Bronchial epithelial cell (primary cell): ENCODE measurements around the gene GRAMD1A. TPM values are rescaled to one million over a fixed set of nuclear protein-coding genes. Genes with fewer than 3 reads are reported as not detected.
A peak's percentile ranks its signal among the peaks of the same experiment; 100 is the strongest.

Experiments
- DNase-seq: peaks from one replicate; pipeline ENCODE4 v3.0.0-alpha.2; 2010; ENCODE audit warnings: low read depth
- FAIRE-seq: peaks from 2 replicates; lab custom pipeline; 2011; peaks lifted over from hg19 to GRCh38; lab: Jason Lieb, UNC
- H3K27me3 ChIP-seq: 2 replicates; pipeline ENCODE4 v1.5.1; 2011; ENCODE audit warnings: low read length; ENCODE audit not compliant: control insufficient read depth, insufficient read depth
- H3K36me3 ChIP-seq: 2 replicates; pipeline ENCODE4 v1.5.1; 2011; ENCODE audit warnings: low read length; ENCODE audit not compliant: control insufficient read depth, insufficient read depth
- H3K4me3 ChIP-seq: 2 replicates; pipeline ENCODE4 v1.5.1; 2011; ENCODE audit warnings: mild to moderate bottlenecking, low read depth, low read length, control low read depth
- CTCF ChIP-seq: IDR thresholded peaks from 2 replicates; pipeline ENCODE4 v1.5.1; 2011; ENCODE audit warnings: mild to moderate bottlenecking, moderate library complexity, low read length, control low read depth, inconsistent platforms; ENCODE audit not compliant: insufficient read depth, severe bottlenecking
- total RNA-seq: library from RNA; depleted of rRNA; stranded (reverse); fragments of >200 nt; gene quantifications from 2 replicates; pipeline ENCODE4 v1.2.1, GENCODE V29; 2014

GRAMD1A gene
- total RNA-seq, 1 donor from 2014 or later, result 7.9 TPM

DNA sequence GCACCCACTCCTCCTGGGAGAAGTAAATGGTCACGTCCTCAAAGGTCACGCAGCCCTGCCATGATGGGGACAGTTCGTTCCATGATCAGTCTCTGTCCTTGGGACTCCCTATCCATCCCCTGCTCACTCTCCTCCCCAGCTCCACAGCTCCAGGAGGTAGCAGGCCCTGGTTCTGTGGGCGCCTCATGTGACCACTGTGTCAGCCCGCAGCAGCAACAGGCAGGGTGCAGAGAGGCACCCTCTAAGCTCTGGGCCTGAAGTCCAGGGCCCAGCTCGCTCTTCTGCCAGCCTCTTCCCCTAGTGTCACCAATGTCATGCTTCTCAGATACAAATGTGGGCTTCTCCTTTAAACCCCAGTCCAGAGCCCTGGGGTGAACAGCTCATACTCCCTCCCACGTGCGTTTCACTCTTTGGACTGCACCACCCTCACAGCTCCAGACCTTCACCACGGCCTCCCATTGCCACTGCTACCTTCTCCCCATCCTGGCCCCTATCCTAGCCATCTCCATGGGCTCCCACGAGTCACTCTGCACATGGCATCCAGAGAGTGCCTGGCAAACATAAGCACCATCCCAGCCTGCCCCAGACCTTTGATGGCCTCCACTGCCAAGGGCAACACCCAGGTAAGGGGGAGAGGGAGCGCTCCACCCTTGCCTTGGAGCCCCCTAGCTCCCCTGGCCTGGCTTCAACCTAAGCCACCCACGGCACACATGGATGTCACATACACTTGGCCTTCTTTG, 39.0 kb upstream of the GRAMD1A start:
- Histone ChIP-seq H3K4me3 (no peak overlapping the region), H3K27me3 (no peaks in the 10 kb centered on the region), H3K36me3 (peaks cover 8% of the 10 kb centered on the region)
- FAIRE-seq (no peak), DNase-seq (no peak)
- no peak for TF ChIP-seq CTCF

DNA sequence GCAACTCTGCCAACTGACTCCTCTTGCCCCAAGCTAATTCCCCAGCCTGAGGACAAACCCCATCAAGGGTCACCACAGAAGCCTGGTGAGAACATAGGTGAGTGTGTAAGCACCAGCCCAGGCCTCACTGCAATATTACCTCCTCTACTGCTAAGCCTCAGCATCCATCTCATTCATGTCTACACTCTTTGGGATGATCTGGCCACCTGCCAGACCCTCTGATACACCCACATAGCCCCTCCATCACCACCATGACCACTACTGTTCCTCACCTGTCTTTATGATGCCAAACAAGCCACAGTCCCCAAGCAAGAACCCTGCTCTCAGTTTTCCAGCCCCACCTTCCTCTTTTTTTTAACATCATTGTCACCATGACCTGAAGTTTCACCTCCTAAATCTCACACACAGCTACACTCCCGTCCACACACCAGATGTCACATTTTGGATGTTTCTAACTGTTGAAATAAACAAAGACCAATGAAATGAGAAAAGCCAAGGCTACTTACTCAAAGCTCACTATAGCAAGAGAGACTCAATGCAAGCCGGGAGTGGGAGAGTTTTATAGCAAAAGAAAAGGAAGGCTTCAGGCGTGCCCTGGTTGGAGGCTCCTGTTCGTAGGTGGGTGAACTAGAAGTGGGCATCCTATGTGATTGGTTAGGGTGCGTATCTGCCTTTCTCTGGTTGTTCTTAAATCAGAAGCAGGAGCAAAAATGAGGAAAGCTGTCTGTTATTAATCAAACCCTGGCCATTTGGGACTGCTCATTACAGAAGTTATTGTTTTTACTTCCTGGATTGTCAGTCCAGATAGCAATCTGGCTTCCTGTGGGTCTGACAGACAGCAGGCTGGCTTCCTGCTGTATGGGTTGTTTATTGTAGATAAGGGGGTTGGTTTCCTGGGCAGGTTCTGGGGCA, 38.1 kb upstream of the GRAMD1A start:
- no peak for DNase-seq
- Histone ChIP-seq H3K4me3 (no peak overlapping the region), H3K27me3 (no peaks in the 10 kb centered on the region), H3K36me3 (peaks cover 8% of the 10 kb centered on the region)
- no peak for FAIRE-seq
- no peak for TF ChIP-seq CTCF

GRCh38 chr19:34962687-34963572, 37.2 kb upstream of the GRAMD1A start:
- Histone ChIP-seq H3K4me3 (peak overlapping the region; percentile 67), H3K27me3 (no peaks in the 10 kb centered on the region), H3K36me3 (peaks cover 8% of the 10 kb centered on the region)
- DNase-seq (no peak), FAIRE-seq (no peak)
- no peak for TF ChIP-seq CTCF

DNA sequence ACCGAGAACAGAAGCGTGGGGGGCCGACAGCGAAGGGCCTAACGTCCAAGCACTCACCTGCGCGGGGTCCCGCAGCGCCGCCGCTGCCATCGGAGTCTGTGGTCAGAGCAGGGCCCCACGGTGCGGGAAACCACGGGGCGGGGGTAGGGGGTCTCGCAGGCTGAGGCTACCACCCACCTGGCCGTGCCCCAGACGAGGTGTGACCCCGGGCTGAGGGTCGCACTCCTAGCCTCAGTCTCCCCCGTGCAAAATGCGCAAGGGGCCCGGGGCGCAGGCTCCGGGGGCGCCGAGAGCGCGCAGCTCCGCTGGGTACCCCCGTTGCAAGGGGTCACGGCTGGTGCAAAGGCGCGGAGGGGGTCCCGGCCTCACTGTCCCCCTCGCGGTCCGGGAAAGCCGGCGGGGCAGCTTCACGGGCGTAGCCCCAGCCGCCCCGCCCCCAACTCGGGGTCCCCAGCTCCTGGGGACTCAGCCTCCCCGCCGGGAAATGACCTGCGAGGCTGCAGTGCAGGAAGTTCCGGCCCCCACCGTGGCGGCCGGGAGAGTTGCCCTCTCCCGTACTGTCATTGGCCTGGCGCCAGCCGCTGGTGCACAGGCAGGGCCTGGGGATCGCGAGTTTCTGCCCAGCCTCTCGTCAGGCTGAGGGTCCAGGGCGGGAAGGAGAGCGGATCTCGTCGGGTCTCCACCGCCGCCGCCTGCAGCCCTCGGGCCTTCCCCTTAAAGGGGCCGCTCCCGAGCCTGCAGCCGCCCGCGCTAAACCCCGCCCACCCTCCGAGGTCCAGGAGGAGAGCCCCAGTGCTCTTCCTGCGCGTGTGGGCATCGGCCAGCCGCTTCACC, 36.3 kb upstream of the GRAMD1A start, which contains the start of gene ZNF792:
Gene ZNF792 (minus strand): TSS at position 657 of the 834 bp plus-strand sequence. CDS start 567 bp downstream, at position 90.
- no peak for FAIRE-seq
- DNase-seq, result no peak

More for the DNA sequence above, 36.3 kb upstream of the GRAMD1A start, which contains the start of gene ZNF792:
- Histone ChIP-seq H3K27me3 (no peaks in the 10 kb centered on the region), H3K36me3 (peaks cover 4% of the 10 kb centered on the region), H3K4me3 (peak within 1 kb of the TSS; percentile 67)
- TF ChIP-seq CTCF, result no peak
